GM21723 (cell line): Measurements from ENCODE around the gene CLASRP.

ENCODE experiments used
- ATAC-seq: cut with Tn5 transposase; IDR thresholded peaks from one replicate; pipeline ENCODE4 v1.9.1; 2021; ENCODE audit warnings: mild to moderate bottlenecking, moderate library complexity; ENCODE audit not compliant: unreplicated experiment

The CLASRP gene

GRCh38 chr19:45019187-45019586 is 19.7 kb upstream of the CLASRP start:
- no peak for ATAC-seq

- ATAC-seq = no peak
Observed at GRCh38 chr19:45020071-45020470, 18.8 kb upstream of the CLASRP start.

GRCh38 chr19:45021971-45022370 is 16.9 kb upstream of the CLASRP start:
- ATAC-seq = no peak

- no peak for ATAC-seq
Observed at GRCh38 chr19:45023048-45023447, 15.8 kb upstream of the CLASRP start.

- no peak for ATAC-seq
Observed at GRCh38 chr19:45025264-45025663, 13.6 kb upstream of the CLASRP start.

- ATAC-seq = no peak
Observed at GRCh38 chr19:45027371-45027770, 11.5 kb upstream of the CLASRP start.

- no peak for ATAC-seq
Observed at GRCh38 chr19:45030825-45031224, 8.0 kb upstream of the CLASRP start.

GRCh38 chr19:45032421-45032820 is 6.4 kb upstream of the CLASRP start:
- no peak for ATAC-seq

- ATAC-seq = no peak
Observed at GRCh38 chr19:45035755-45036154, 3.1 kb upstream of the CLASRP start.

- ATAC-seq = no peak
Observed at GRCh38 chr19:45037393-45038169, 1.3 kb upstream of the CLASRP start.

GRCh38 chr19:45040059-45040771 is 1.4 kb downstream of the CLASRP start:
- ATAC-seq = no peak

GRCh38 chr19:45041125-45041524 is 2.3 kb downstream of the CLASRP start:
- no peak for ATAC-seq

GRCh38 chr19:45045671-45046353 is 7.0 kb downstream of the CLASRP start:
- no peak for ATAC-seq

- ATAC-seq = no peak
Observed at GRCh38 chr19:45046355-45046754, 7.5 kb downstream of the CLASRP start.

- ATAC-seq = peak; percentile 63
Observed at GRCh38 chr19:45047188-45047797, 8.4 kb downstream of the CLASRP start.

GRCh38 chr19:45049073-45049736 is 10.4 kb downstream of the CLASRP start:
- ATAC-seq = no peak

GRCh38 chr19:45050036-45050435 is 11.2 kb downstream of the CLASRP start:
- no peak for ATAC-seq

- ATAC-seq = no peak
Observed at GRCh38 chr19:45051929-45052579, 13.2 kb downstream of the CLASRP start.

- no peak for ATAC-seq
Observed at GRCh38 chr19:45056831-45057230, 18.0 kb downstream of the CLASRP start.

- no peak for ATAC-seq
Observed at GRCh38 chr19:45057444-45057843, 18.6 kb downstream of the CLASRP start.
